ENCODE measurements around the gene CAV2. TPM values are rescaled to one million over a fixed set of nuclear protein-coding genes. Genes with fewer than 3 reads are reported as not detected.

Gene CAV2
- polyA plus RNA-seq, 1 of the 3 experiments (the other 2 are of a cell fraction), result 182 TPM

DNA sequence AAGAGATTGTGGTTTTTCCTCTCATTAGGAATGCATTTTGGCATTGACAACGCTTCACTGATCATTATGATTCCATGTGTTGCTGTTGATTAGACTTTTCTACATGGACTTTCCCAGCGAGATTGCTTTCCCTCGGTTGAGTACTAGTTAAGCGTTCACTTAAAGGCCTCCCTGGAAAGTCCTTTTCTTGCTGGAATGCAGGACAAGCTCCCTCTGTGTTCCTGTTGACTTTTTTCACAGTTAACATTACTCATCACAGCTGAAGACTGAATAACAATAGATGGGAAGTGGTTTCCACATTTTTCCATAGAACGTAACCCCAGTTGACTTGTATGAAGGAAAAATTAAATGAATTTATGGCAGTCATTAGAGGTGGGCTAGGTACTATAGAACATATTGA, 22.7 kb downstream of the CAV2 start:
- H3K79me2 ChIP-seq (ENCODE audit: insufficient read depth), result peaks cover 25% of the 10 kb centered on the region
- POLR2A ChIA-PET, result no interaction called here
- H3K4me2 ChIP-seq, result peak overlapping the region; percentile 54; the same call in 1 of the 2 replicates
- CTCF ChIA-PET, result interaction anchor here (1.4 to 2.0 kb wide), 2 partner anchors 70 to 350 kb away, joined by 3 to 7 read pairs; no protein-coding TSS in a partner anchor
- H4K20me1 ChIP-seq (ENCODE audit: insufficient read depth), result no peaks in the 10 kb centered on the region
- peak overlapping the region; percentile 84 to 99; a peak in 3 of 4 replicates for H3K27ac ChIP-seq (ENCODE audit: low read depth in 2 of 2, low read length in 1 of 2)
- H3K4me3 ChIP-seq (ENCODE audit: low read depth in 2 of 2, low read length in 1 of 2), result no peak overlapping the region
- peaks cover 4 to 40% of the 10 kb centered on the region in 2 experiments for H3K4me1 ChIP-seq (ENCODE audit: control insufficient read depth in 1 of 2, insufficient read depth in 2 of 2, low read depth in 1 of 2, low read length in 1 of 2)
- peak overlapping the region; percentile 50 for H2AFZ ChIP-seq (ENCODE audit: low read depth)
- H3K27me3 ChIP-seq (ENCODE audit: insufficient read depth), result no peaks in the 10 kb centered on the region
- H3K9me3 ChIP-seq, result no peaks in the 10 kb centered on the region
- H3K36me3 ChIP-seq (replicated peaks in 1 of 2; ENCODE audit: control insufficient read depth in 1 of 2, insufficient read depth in 2 of 2, low read length in 1 of 2), result peaks cover 5 to 8% of the 10 kb centered on the region in 2 experiments
- H3K9ac ChIP-seq, result peak overlapping the region; percentile 51
- 7% methylated on average over 5 of the region's 5 CpGs for WGBS (ENCODE audit: low lambda C conversion rate)
- TF ChIP-seq FOXJ3 (CRISPR knock-in tag; IDR thresholded peaks at IDR 0.05), result no peak
- TF ChIP-seq JUND (IDR thresholded peaks at IDR 0.05), result peak; percentile 86
- TF ChIP-seq, protein P1, sequence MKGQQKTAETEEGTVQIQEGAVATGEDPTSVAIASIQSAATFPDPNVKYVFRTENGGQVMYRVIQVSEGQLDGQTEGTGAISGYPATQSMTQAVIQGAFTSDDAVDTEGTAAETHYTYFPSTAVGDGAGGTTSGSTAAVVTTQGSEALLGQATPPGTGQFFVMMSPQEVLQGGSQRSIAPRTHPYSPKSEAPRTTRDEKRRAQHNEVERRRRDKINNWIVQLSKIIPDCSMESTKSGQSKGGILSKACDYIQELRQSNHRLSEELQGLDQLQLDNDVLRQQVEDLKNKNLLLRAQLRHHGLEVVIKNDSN (IDR thresholded peaks at IDR 0.05; ENCODE audit: borderline replicate concordance, low read depth), result no peak
- peak; percentile 75; the same call in 1 of the 2 replicates for TF ChIP-seq RXRA (IDR thresholded peaks at IDR 0.05; ENCODE audit: borderline replicate concordance, low read depth)
- peak; percentile 74 for TF ChIP-seq NFIC (IDR thresholded peaks at IDR 0.05; ENCODE audit: borderline replicate concordance)
- TF ChIP-seq SIN3A (IDR thresholded peaks at IDR 0.05; ENCODE audit: borderline replicate concordance, low read depth, low read length), result peak; percentile 85
- TF ChIP-seq TAF1 (IDR thresholded peaks at IDR 0.05; ENCODE audit: borderline replicate concordance, low read depth, low read length), result peak; percentile 17; the same call in 1 of the 2 replicates
- TF ChIP-seq, protein P2, sequence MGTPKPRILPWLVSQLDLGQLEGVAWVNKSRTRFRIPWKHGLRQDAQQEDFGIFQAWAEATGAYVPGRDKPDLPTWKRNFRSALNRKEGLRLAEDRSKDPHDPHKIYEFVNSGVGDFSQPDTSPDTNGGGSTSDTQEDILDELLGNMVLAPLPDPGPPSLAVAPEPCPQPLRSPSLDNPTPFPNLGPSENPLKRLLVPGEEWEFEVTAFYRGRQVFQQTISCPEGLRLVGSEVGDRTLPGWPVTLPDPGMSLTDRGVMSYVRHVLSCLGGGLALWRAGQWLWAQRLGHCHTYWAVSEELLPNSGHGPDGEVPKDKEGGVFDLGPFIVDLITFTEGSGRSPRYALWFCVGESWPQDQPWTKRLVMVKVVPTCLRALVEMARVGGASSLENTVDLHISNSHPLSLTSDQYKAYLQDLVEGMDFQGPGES (IDR thresholded peaks at IDR 0.05; ENCODE audit: low read depth, low read length), result no peak
- peak; percentile 83 for TF ChIP-seq TEAD4 (IDR thresholded peaks at IDR 0.05; ENCODE audit: borderline replicate concordance, insufficient read depth)
- TF ChIP-seq EZH2phosphoT487 (IDR thresholded peaks at IDR 0.05; ENCODE audit: borderline replicate concordance, low read depth), result no peak
- TF ChIP-seq EP300 (IDR thresholded peaks at IDR 0.05; ENCODE audit: borderline replicate concordance in 1 of 2, low read depth in 1 of 2, low read length in 1 of 2), result peak; percentile 50 to 83; a peak in 3 of 4 replicates
- TF ChIP-seq NRF1 (IDR thresholded peaks at IDR 0.05; ENCODE audit: low read depth, low read length), result no peak
- TF ChIP-seq RFX5 (IDR thresholded peaks at IDR 0.05; ENCODE audit: low read length), result no peak
- TF ChIP-seq FOXM1 (IDR thresholded peaks at IDR 0.05; ENCODE audit: low read depth), result no peak
- TF ChIP-seq FOSL2 (IDR thresholded peaks at IDR 0.05; ENCODE audit: borderline replicate concordance, low read depth), result peak; percentile 94
- TF ChIP-seq, protein P3, sequence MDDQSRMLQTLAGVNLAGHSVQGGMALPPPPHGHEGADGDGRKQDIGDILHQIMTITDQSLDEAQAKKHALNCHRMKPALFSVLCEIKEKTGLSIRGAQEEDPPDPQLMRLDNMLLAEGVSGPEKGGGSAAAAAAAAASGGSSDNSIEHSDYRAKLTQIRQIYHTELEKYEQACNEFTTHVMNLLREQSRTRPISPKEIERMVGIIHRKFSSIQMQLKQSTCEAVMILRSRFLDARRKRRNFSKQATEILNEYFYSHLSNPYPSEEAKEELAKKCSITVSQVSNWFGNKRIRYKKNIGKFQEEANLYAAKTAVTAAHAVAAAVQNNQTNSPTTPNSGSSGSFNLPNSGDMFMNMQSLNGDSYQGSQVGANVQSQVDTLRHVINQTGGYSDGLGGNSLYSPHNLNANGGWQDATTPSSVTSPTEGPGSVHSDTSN (IDR thresholded peaks at IDR 0.05), result peak; percentile 82
- peak; percentile 49; the same call in 1 of the 2 replicates for TF ChIP-seq ELF1 (IDR thresholded peaks at IDR 0.05)
- TF ChIP-seq, protein P4, sequence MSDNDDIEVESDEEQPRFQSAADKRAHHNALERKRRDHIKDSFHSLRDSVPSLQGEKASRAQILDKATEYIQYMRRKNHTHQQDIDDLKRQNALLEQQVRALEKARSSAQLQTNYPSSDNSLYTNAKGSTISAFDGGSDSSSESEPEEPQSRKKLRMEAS (IDR thresholded peaks at IDR 0.05; ENCODE audit: low read depth), result peak; percentile 68; the same call in 1 of the 2 replicates
- TF ChIP-seq RAD21 (IDR thresholded peaks at IDR 0.05; ENCODE audit: low read length), result no peak
- TF ChIP-seq, protein P5, sequence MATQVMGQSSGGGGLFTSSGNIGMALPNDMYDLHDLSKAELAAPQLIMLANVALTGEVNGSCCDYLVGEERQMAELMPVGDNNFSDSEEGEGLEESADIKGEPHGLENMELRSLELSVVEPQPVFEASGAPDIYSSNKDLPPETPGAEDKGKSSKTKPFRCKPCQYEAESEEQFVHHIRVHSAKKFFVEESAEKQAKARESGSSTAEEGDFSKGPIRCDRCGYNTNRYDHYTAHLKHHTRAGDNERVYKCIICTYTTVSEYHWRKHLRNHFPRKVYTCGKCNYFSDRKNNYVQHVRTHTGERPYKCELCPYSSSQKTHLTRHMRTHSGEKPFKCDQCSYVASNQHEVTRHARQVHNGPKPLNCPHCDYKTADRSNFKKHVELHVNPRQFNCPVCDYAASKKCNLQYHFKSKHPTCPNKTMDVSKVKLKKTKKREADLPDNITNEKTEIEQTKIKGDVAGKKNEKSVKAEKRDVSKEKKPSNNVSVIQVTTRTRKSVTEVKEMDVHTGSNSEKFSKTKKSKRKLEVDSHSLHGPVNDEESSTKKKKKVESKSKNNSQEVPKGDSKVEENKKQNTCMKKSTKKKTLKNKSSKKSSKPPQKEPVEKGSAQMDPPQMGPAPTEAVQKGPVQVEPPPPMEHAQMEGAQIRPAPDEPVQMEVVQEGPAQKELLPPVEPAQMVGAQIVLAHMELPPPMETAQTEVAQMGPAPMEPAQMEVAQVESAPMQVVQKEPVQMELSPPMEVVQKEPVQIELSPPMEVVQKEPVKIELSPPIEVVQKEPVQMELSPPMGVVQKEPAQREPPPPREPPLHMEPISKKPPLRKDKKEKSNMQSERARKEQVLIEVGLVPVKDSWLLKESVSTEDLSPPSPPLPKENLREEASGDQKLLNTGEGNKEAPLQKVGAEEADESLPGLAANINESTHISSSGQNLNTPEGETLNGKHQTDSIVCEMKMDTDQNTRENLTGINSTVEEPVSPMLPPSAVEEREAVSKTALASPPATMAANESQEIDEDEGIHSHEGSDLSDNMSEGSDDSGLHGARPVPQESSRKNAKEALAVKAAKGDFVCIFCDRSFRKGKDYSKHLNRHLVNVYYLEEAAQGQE (IDR thresholded peaks at IDR 0.05; ENCODE audit: low read depth, low read length), result peak; percentile 57; the same call in 1 of the 2 replicates
- TF ChIP-seq MEF2A (IDR thresholded peaks at IDR 0.05; ENCODE audit: borderline replicate concordance, low read depth), result no peak; the same call in 1 of the 2 replicates
- peak; percentile 66; the same call in 1 of the 2 replicates for TF ChIP-seq POLR2AphosphoS5 (IDR thresholded peaks at IDR 0.05; ENCODE audit: low read depth, low read length)
- peak; percentile 90 for TF ChIP-seq TCF12 (IDR thresholded peaks at IDR 0.05)
- H3K9me2 ChIP-seq, result no peaks in the 10 kb centered on the region
- no peak for DNase-seq
- peaks cover 46% of the 10 kb centered on the region for H3F3A ChIP-seq (replicated peaks; ENCODE audit: insufficient read depth)

Data from SK-N-SH (cell line).